VCaP (cell line): Measurements from ENCODE around the gene CDK15.

Source experiments
- H3K27ac ChIP-seq: fragments of 450-650 bp; 2 replicates; pipeline ENCODE4 v1.5.1; 2017
- TF ChIP-seq, protein P1 (sequence below): fragments of 450-650 bp; conservative IDR thresholded peaks from 2 replicates; pipeline ENCODE4 v1.5.1; 2017; ENCODE audit warnings: mild to moderate bottlenecking, moderate library complexity

CDK15 gene

GRCh38 chr2:201790291-201790690 lies 16.0 kb upstream of the CDK15 start:
- TF ChIP-seq, protein P1, sequence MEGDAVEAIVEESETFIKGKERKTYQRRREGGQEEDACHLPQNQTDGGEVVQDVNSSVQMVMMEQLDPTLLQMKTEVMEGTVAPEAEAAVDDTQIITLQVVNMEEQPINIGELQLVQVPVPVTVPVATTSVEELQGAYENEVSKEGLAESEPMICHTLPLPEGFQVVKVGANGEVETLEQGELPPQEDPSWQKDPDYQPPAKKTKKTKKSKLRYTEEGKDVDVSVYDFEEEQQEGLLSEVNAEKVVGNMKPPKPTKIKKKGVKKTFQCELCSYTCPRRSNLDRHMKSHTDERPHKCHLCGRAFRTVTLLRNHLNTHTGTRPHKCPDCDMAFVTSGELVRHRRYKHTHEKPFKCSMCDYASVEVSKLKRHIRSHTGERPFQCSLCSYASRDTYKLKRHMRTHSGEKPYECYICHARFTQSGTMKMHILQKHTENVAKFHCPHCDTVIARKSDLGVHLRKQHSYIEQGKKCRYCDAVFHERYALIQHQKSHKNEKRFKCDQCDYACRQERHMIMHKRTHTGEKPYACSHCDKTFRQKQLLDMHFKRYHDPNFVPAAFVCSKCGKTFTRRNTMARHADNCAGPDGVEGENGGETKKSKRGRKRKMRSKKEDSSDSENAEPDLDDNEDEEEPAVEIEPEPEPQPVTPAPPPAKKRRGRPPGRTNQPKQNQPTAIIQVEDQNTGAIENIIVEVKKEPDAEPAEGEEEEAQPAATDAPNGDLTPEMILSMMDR: no peak
- no peak overlapping the region for H3K27ac ChIP-seq

DNA sequence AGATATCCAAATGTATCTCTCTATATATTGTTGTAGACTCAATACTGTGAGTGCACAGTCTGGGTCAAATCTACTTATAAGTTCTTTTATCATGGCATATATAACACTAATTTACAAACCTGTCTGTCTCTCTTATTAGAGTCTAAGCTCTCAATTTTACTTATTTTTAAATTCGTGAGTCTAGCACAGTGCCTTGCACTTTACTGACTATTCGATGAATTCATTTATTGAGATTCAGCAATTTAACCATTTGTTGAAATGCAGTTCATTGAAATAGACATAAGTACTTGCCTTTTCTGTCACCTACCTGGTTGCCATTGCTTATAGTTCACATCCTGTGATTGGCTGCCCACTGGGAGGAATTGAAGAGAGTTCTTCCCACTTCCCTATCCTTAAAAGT lies 15.3 kb upstream of the CDK15 start:
- TF ChIP-seq, protein P1: no peak
- no peak overlapping the region for H3K27ac ChIP-seq

DNA sequence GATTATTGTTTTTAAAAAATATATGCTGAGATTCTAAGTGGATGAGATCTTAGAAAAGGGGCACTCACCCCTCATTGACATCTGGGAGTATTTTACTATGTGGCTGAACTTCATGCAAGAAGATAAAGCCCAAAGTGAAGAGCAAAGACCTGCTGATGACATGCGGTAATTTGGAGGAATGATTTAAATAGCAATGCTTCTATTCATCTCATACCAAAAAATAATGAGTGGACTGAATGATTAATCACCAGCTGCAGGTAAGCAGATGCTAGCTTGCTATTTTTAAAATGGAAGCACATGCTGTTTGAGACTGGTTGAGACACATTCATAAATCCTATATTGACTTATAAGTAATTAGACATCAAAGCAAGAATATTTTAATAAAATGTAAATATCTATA lies 12.7 kb upstream of the CDK15 start:
- TF ChIP-seq, protein P1: no peak

DNA sequence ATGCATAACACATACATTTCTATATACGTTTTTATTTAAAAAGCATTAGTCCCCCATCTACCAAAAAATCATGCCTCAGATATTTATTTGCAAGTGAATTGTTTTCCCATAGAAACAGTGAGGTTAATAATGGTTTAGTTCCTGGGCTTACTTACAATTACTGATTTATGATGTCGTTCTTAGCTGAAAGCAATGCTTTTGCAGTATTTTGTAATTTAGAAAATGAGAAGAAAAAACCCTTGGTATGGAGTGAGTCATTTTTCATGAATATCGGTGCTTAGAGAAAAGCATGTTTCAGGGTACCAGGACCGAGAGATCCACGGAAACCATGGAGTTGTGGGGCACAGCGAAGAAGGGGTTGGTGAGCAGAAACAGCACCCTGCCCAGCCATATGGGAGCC lies 12.0 kb upstream of the CDK15 start:
- H3K27ac ChIP-seq: no peak overlapping the region
- TF ChIP-seq, protein P1: no peak

More for the DNA sequence above, 12.7 kb upstream of the CDK15 start:
- no peak overlapping the region for H3K27ac ChIP-seq

DNA sequence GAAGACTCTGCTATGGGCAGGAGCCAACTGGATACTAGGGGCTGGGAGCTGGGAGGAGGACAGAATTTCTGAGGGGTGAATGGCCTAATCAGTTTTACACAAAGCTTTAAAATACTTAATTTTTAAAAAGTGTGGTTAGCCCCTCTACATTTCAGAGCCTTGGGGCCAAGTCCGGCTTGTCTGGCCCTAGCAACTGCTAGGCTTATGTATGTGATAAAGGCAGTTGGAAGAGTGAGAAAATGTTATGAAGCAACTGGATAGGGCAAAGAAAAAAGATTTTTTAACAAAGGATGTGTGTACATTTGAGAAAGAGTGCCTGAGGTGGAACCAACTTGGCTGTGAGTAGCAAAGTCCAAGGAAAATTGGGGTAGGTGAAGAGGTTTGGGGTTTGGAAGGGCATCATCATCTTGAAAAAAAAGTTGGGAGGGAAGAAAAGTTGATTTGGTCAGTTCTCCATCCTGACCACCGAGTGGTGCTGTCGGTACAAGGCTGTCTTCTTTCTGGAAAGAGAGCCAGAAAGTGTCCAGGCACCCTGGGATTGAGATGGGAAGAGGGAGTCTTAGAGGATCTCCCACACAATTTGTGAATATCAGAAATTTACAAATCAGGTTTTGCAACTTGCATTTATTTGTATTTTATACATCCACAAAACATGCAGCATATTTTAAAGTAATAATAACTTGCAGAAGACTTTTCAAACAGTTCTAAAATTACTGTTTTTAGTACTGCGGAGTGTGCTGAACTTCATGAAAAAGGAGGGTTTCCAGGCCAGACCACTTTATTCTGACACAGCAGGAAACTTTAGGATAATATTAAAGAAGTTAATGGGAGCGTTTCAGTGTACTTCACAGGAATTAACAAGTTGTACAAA lies 10.5 kb upstream of the CDK15 start:
- TF ChIP-seq, protein P1: peak; percentile 85
- no peak overlapping the region for H3K27ac ChIP-seq

DNA sequence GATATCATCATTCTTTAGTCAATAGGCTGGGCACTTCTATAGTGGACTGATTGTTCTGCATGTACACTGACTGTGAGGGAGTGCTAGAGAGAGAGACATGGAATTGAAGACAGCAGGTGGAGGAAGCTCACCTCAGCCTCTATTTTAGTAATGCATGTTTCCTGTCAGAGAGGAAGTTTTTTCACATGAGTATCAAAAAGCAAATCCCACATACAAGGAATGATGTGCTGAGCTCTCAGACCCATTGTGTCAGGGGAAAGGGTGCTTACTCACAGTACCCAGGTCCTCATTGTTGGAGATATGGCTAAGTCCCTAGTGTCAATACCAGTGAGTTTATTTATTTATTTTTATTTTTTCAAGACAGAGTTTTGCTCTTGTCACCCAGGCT lies 9.9 kb upstream of the CDK15 start:
- no peak overlapping the region for H3K27ac ChIP-seq
- TF ChIP-seq, protein P1: no peak

DNA sequence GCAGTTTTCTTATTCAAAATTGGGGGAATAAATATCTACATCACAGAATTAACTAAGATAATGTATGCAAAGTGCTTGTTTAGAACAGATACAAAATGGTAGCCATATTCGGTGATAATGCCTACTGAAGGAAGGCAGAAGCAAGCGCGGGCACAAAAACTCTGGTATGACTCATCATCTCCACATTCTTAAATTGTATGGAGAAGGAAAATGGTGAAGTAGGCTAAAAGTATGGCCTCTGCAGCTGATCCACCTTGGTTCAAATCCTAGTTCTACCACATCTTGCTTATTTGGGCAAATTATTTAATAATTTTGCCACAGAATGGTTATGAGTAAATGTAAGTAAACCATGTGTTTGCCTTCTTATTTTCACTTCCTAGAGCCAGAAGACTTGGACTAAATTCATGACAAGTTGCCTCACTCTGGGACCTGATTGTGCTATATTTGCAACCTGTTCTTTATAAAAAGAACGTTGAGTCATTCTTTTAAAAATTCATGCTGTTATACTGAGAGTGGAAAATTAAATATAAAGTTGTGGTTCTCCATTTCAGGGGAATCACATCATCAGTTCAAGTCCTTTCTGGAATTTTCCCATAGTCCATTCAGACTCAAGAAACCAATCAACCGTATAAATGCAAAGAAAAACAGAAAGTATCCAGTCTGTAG lies 9.0 kb upstream of the CDK15 start:
- H3K27ac ChIP-seq: no peak overlapping the region
- TF ChIP-seq, protein P1: no peak
